Mammary epithelial cell (primary cell): ENCODE results near the gene TMSB4X.

Experiments
- EZH2 ChIP-seq: IDR thresholded peaks from 2 replicates; pipeline ENCODE4 v1.6.1; 2012; ENCODE audit warnings: low read length, inconsistent platforms, borderline replicate concordance
- TF ChIP-seq, protein P1 (sequence below), 2 donors: IDR thresholded peaks in 1 of 2; conservative IDR thresholded peaks in 1 of 2; 2 replicates each; pipeline ENCODE4 v1.5.1; 2011 to 2012; ENCODE audit warnings: inconsistent platforms in 2 of 2, low read length in 2 of 2, mild to moderate bottlenecking in 2 of 2, control low read depth in 1 of 2, low read depth in 1 of 2; ENCODE audit not compliant: insufficient read depth in 1 of 2; ENCODE audit errors: extremely low read depth in 1 of 2

DNA sequence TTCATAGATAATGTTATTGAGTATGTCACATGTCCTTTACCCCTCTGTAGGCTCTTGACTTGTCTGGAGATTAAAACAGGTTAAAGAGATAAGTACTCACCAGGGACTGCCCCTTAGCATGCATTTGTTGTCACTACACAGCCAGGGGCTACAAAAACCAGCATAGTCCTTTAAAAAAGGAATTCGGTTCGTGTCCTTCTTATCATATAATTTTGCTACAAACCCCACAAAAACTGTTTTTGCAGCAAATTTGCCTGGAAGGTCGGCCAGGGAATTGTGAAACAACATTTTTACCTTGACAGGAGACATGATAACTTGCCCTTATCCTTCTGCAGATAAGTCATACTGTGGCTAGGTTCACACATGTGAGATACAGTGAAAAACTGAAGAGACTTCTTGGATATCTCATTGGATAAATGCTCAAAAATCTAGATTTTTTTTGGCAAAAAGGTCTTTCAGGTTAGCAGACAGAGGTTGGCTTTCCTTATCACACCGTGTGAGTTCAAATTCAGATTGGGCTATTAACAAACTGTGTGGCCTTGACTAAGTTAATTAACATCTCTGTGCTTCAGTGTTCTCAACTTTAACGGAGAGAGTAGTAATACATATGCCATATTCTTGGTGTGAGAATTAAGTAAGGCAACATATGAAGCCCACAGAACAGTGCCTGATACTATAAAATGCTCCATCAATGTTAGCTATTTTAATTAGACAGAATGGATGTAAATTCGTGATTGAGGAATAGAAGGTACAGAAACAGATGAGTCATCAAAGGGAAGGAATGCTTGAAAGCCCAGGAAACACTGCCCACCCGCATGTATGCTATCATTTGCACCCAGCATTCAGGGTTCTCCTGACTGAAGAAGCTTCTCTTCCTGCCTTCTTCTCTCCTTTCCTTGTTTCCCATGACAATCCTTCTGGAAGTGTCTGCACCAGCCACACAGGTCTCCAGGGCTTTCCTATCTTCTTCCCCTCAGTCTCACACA, 39.5 kb downstream of the TMSB4X start:
- TF ChIP-seq EZH2: no peak
- TF ChIP-seq, protein P1, sequence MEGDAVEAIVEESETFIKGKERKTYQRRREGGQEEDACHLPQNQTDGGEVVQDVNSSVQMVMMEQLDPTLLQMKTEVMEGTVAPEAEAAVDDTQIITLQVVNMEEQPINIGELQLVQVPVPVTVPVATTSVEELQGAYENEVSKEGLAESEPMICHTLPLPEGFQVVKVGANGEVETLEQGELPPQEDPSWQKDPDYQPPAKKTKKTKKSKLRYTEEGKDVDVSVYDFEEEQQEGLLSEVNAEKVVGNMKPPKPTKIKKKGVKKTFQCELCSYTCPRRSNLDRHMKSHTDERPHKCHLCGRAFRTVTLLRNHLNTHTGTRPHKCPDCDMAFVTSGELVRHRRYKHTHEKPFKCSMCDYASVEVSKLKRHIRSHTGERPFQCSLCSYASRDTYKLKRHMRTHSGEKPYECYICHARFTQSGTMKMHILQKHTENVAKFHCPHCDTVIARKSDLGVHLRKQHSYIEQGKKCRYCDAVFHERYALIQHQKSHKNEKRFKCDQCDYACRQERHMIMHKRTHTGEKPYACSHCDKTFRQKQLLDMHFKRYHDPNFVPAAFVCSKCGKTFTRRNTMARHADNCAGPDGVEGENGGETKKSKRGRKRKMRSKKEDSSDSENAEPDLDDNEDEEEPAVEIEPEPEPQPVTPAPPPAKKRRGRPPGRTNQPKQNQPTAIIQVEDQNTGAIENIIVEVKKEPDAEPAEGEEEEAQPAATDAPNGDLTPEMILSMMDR (conservative IDR thresholded peaks at IDR 0.05 in 1 of 2, IDR thresholded peaks at IDR 0.05 in 1 of 2; ENCODE audit: extremely low read depth in 1 of 2, insufficient read depth in 1 of 2, low read depth in 1 of 2, low read length in 2 of 2): no peak
